ENCODE measurements around the gene CENPT. TPM values are rescaled to one million over a fixed set of nuclear protein-coding genes. Genes with fewer than 3 reads are reported as not detected.

Gene CENPT, protein sequence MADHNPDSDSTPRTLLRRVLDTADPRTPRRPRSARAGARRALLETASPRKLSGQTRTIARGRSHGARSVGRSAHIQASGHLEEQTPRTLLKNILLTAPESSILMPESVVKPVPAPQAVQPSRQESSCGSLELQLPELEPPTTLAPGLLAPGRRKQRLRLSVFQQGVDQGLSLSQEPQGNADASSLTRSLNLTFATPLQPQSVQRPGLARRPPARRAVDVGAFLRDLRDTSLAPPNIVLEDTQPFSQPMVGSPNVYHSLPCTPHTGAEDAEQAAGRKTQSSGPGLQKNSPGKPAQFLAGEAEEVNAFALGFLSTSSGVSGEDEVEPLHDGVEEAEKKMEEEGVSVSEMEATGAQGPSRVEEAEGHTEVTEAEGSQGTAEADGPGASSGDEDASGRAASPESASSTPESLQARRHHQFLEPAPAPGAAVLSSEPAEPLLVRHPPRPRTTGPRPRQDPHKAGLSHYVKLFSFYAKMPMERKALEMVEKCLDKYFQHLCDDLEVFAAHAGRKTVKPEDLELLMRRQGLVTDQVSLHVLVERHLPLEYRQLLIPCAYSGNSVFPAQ
- 29.9 TPM for total RNA-seq
- long read RNA-seq, transcript CENPT-218 (12 exons, 2,133 nt): major isoform, 28 of 95 reads
- long read RNA-seq, partial matches to known transcripts: 34 of 95 reads
- long read RNA-seq, other reads (novel, unspliced or antisense): 28 of 95 reads

GRCh38 chr16:67847064-67847861 lies at the start of gene CENPT:
TSS of gene CENPT (minus strand) at chr16:67847693. CDS start at chr16:67833859, 13,834 bp downstream.
- no peaks in the 10 kb centered on the region for H3K9me3 ChIP-seq
- peak within 1 kb of the TSS; percentile 99 for H3K4me3 ChIP-seq
- peak within 1 kb of the TSS; percentile 92 for H3K27ac ChIP-seq
- ATAC-seq (peak; percentile 80 to 82), DNase-seq (peak; percentile 84)
- peaks cover 49% of the 10 kb centered on the region for H3K4me1 ChIP-seq
- no peaks in the 10 kb centered on the region for H3K27me3 ChIP-seq (ENCODE audit: low read depth)
- intact Hi-C loops (cut with DNase I): no loop called here
- TF ChIP-seq, protein P1, sequence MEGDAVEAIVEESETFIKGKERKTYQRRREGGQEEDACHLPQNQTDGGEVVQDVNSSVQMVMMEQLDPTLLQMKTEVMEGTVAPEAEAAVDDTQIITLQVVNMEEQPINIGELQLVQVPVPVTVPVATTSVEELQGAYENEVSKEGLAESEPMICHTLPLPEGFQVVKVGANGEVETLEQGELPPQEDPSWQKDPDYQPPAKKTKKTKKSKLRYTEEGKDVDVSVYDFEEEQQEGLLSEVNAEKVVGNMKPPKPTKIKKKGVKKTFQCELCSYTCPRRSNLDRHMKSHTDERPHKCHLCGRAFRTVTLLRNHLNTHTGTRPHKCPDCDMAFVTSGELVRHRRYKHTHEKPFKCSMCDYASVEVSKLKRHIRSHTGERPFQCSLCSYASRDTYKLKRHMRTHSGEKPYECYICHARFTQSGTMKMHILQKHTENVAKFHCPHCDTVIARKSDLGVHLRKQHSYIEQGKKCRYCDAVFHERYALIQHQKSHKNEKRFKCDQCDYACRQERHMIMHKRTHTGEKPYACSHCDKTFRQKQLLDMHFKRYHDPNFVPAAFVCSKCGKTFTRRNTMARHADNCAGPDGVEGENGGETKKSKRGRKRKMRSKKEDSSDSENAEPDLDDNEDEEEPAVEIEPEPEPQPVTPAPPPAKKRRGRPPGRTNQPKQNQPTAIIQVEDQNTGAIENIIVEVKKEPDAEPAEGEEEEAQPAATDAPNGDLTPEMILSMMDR (IDR thresholded peaks at IDR 0.05): no peak
- no peaks in the 10 kb centered on the region for H3K36me3 ChIP-seq

DNA sequence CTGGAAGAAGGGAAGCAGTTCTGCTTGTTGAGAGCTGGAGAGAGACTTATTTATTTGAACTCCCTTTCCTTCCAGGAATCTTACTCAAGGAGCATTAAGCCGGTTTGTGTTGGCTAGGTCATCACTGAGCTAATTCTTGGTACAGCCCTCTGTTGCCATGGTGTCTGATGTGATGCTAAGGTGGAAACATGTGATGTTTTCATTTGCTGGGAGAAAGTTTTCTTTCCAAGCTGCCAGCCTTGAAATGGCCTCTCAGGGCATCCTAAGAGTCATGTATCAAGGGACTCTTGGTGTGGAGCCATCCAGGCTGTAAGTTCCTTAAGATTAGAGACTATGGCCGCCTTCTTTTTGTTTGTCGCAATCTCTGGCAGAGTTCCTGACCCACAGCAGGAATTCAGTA lies 49.7 kb upstream of the CENPT start:
- no peaks in the 10 kb centered on the region for H3K9me3 ChIP-seq
- TF ChIP-seq, protein P1 (IDR thresholded peaks at IDR 0.05): no peak
- H3K27ac ChIP-seq: peak overlapping the region; percentile 18
- no peak for DNase-seq
- peak in 1 of 2 donors; percentile 8 for ATAC-seq
- intact Hi-C loops (cut with DNase I): no loop called here
- peaks cover 14% of the 10 kb centered on the region for H3K36me3 ChIP-seq
- peaks cover 63% of the 10 kb centered on the region for H3K4me1 ChIP-seq
- H3K4me3 ChIP-seq: no peak overlapping the region
- no peaks in the 10 kb centered on the region for H3K27me3 ChIP-seq (ENCODE audit: low read depth)

DNA sequence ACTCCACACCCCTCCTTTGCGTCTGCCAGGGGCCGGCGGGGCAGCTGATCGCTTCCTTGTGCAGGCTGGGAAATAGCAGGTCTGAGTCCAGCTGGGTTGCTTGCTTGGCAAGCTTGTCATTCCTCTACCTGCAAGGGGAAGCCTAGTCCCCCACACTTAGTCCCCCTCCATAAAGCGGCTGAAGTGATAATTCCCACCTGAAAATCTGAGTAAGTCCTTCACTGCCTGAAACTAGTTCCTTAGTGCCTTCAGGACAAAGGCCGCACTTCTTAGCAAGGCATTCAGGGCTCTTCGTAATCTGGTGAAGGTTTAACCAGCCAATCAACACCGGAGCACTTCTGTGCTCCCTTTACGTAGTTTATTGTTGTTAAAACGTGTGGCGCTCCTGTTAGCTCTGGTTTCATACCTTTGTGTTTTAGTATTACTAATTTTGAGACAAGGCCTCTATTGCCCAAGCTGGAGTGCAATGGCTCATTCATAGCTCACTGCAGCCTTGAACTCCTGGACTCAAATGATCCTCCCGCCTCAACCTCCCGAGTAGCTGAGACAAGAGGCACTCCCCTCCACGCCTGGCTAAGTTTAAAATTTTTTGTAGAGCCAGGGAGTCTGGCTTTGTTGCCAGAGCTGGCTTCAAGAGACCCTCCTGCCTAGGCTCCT lies 46.4 kb upstream of the CENPT start:
- DNase-seq: no peak
- intact Hi-C loops (cut with DNase I): no loop called here
- peaks cover 60% of the 10 kb centered on the region for H3K4me1 ChIP-seq
- H3K36me3 ChIP-seq: no peaks in the 10 kb centered on the region
- peak overlapping the region; percentile 97 for H3K27ac ChIP-seq
- no peaks in the 10 kb centered on the region for H3K27me3 ChIP-seq (ENCODE audit: low read depth)
- ATAC-seq: peak in 1 of 2 donors; percentile 1
- no peaks in the 10 kb centered on the region for H3K9me3 ChIP-seq
- TF ChIP-seq, protein P1 (IDR thresholded peaks at IDR 0.05): no peak
- peak overlapping the region; percentile 92 for H3K4me3 ChIP-seq

DNA sequence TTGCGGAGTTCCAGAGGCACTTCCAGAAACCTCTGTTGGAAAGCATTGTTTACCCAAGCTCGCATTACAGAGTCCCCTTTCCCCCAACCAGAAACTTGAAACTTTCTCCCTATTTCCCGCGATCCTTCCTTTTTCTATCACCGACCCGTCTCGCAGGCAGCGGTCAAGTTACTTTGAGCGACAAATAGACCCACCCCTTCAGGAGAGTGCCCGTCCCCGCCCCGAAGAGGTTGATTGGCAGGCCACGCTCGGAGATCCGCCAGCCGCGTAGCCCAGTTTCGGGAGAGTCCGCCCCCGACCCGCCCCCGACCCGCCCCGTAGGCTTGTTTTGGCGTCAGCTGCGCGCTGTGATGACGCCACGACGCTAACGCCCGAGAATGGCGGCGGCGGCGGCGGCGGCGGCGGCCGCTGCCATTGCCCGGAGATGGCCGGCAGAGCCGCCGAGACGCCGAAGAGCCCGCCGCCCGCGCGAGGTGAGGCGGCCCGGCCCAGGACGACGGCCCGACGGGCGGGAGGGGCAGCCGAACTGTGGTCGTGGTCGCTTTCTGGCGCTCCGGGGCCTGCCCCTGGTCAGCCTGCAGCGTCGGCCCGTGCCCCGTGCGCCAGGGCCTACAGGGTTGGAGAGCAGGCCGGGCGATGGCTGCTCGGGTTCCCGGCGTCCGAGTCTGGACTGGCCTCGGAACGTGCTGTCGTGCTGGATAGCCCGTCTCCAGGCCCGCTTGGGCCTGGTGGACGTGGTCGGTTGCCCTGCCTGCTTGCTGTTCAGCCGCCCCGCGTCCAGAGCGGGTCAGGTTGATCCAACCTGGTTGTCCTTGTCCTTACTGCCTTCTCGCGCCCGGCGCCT lies 45.6 kb upstream of the CENPT start, which contains the start of gene PSKH1:
Gene PSKH1 (plus strand): TSS at position 356 of the 844 bp plus-strand sequence. CDS start 15,496 bp downstream, outside the sequence.
- peaks cover 53% of the 10 kb centered on the region for H3K4me1 ChIP-seq
- TF ChIP-seq, protein P1 (IDR thresholded peaks at IDR 0.05): no peak
- intact Hi-C loops (cut with DNase I): no loop called here
- DNase-seq: peak; percentile 97
- H3K4me3 ChIP-seq: peak within 1 kb of the TSS; percentile 92
- ATAC-seq: peak; percentile 98 to 99
- no peaks in the 10 kb centered on the region for H3K27me3 ChIP-seq (ENCODE audit: low read depth)
- H3K36me3 ChIP-seq: no peaks in the 10 kb centered on the region
- no peaks in the 10 kb centered on the region for H3K9me3 ChIP-seq
- peak within 1 kb of the TSS; percentile 97 for H3K27ac ChIP-seq
